NCI-H2227 treated with DMSO at 0.1 percent for 48 hours (cell line): ENCODE measurements around the gene LSS.
"Not testable (repeated sequence)": the region's sequence is repeated elsewhere in the genome, so short reads cannot be mapped to it uniquely, and the experiment has no call there.

Experiments used
- DNase-seq: peaks from one replicate; lab custom pipeline; 2025; lab: John Stamatoyannopoulos, UW

The LSS gene

GRCh38 chr21:46245213-46245915 is 16.8 kb upstream of the LSS start:
- no peak for DNase-seq

- no peak for DNase-seq
Measured at GRCh38 chr21:46244602-46245001, 16.0 kb upstream of the LSS start.

DNA sequence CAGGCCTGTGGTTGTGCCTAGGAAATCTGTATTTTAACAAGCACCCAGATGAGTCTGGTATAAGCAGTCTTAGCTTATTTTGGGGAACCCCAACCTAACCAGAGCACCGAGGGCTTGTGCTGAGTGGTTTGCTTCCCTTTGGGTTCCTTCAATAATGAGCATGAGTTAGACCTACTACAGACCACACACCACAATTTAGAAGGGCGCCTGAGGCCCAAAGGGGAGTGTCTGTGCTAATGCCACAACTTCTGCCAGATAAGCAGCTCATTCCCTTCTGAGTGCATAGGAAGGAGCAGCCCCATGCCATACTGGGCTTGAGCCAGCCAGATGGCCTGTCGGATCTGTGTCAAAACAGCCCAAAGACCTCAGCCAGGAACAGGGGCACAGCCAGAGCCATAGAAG is 15.4 kb upstream of the LSS start:
- no peak for DNase-seq

- no peak for DNase-seq
Measured at GRCh38 chr21:46243325-46243724, 14.8 kb upstream of the LSS start.

- DNase-seq = not testable (repeated sequence)
Measured at GRCh38 chr21:46241577-46241976, 13.0 kb upstream of the LSS start.

- no peak for DNase-seq
Measured at GRCh38 chr21:46239817-46240325, 11.3 kb upstream of the LSS start.

DNA sequence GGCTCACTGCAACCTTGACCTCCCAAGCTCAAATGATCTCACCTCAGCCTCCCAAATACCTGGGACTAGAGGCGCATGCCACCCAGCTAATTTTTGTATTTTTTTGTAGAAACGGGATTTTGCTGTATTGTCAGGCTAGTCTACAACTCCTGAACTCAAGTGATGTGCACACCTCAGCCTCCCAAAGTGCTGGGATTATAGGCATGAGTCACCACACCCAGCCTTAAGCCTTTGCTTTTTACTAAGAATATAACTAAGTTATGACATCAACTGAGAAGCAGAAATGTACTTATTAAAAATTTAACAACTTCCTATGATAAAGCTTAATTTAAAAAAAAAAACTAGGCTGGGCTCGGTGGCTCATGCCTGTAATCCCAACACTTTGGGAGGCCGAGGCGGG is 8.9 kb upstream of the LSS start:
- no peak for DNase-seq

DNA sequence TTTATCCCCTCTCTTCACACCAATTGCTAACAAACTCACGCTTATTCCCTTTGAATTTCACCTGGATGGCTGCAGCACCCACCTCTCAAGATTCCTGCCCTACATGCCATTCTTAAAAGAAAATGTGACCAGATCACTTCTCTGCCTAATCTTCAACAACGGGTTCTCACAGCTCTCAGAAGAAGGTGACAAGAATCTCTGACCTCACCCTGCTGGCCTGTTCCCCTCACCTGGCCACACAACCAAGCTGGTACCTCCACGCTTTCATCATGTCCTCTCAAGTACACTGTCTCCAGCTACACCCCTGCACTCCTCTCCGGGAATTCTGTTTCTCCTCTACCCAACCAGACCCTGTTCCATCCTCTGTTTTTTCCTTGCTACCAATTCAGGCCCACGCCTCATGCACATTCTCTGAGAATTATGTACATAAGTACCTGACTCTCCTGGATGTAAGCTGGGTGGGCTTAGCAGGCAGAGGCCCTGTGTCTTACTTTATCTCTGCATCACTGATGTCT is 5.9 kb upstream of the LSS start:
- DNase-seq = no peak

DNA sequence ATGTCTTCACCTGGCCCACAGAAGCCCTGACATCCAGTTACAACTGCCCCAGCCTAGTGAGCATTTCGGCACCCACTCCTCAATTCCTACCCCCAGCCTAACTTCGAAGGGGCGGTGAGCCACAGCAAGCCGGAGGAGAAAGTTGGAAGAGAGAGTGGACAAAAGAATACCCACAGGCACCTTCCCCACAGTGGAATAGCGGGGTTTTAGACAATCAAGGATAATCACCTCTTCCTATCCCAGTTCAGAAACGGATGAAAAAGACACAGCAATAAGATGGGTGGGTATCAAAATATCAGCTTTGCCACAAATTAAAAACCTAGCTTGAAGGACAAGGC is 1.3 kb upstream of the LSS start:
- DNase-seq = no peak

- DNase-seq = peak; percentile 88
Measured at GRCh38 chr21:46229133-46229922, 754 bp upstream of the LSS start.

DNA sequence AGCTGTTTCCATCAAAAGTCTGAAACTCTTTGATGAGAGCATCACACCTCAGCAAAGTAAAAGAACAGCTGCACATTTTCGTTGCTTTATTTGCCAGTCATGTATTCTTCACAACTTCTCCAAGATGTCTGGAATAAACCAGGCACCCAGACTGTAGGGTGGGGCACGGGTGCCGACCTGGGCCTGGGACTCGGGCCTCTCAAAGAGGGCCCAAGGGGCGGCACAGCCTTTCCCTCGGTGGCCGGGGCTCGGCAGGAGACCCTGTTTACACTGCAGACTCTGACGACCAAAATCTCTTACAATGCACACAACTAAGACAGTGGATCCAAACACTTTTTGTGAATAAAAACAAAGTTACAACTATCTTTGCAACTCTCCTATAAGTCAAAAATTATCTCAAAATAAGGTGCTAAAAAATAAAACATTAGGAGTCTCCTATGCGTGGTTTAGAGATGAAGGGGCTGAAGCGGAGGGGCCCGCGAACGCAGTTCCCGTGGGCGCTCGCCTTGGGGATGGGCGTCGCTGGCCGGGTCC is 696 bp downstream of the LSS start:
- no peak for DNase-seq

GRCh38 chr21:46226920-46227599 is 1.5 kb downstream of the LSS start:
- DNase-seq = no peak

GRCh38 chr21:46226146-46226545 is 2.4 kb downstream of the LSS start:
- DNase-seq = no peak

DNA sequence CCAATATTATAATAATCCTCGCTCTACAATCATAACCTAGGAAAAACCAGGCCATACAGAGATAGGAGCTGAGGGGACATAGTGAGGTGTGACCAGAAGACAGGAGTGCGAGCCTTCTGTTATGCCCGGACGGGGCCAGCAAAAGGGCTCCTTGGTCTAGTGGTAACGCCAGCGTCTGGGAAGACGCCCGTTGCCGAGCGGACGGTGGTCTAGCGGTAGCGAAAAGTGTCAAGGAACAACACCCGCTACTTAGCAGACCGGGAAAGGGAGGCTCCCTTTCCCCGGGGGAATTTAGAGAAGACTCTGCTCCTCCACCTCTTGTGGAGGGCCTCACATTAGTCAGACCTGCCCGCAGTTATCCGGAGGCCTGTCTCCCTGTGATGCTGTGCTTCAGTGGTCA is 4.9 kb downstream of the LSS start:
- DNase-seq = not testable (repeated sequence)

GRCh38 chr21:46223217-46223616 is 5.4 kb downstream of the LSS start:
- DNase-seq = no peak

GRCh38 chr21:46222436-46223116 is 6.0 kb downstream of the LSS start:
- no peak for DNase-seq

GRCh38 chr21:46221664-46222435 is 6.7 kb downstream of the LSS start:
- DNase-seq = no peak

GRCh38 chr21:46220847-46221246 is 7.7 kb downstream of the LSS start:
- no peak for DNase-seq

DNA sequence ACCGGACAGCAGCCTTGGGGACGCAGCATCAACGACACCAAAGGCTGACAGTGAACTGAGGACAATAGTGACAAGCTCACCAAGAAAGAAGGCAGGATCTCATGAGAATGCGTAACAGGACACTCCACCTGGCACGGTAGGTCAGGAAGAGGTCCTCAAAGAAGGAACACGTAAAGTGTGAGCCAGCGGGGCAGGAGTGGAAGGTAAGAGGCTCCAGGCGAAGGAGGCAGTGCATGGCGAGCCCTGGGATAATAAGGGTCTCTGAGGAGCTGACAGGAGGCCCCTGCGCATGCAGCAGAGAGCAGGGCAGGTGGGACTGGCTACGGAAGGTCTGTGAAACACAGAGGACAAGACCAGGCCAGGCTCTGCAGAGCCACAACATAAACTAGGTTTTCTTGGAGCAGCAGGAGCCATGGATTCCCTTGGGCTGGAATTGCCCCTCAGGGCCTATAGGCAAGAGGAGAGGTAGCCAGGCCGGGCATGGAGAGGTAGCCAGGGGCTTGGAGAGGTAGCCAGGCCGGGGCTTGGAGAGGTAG is 8.2 kb downstream of the LSS start:
- no peak for DNase-seq

GRCh38 chr21:46219591-46220239 is 8.9 kb downstream of the LSS start:
- DNase-seq = no peak
